Ovary (tissue), 9 donors: ENCODE data around the gene USP9X. TPM values are rescaled to one million over a fixed set of nuclear protein-coding genes. Genes with fewer than 3 reads are reported as not detected.
"Not testable (repeated sequence)": the region's sequence is repeated elsewhere in the genome, so short reads cannot be mapped to it uniquely, and the experiment has no call there.

Source experiments
- DNase-seq, 5 donors: peaks; one replicate each; pipeline ENCODE4 v3.0.0-alpha.2; 2019 to 2020
- H3K27ac ChIP-seq, 2 donors: fragments of 200-600 bp; one replicate each; pipeline versions ENCODE4 v1.5.1 to v1.8.0; 2019 to 2022
- H3K27me3 ChIP-seq: fragments of 200-600 bp; one replicate; pipeline ENCODE4 v1.8.0; 2022
- H3K36me3 ChIP-seq: fragments of 200-600 bp; sonication (generic); one replicate; pipeline ENCODE4 v1.5.1; 2019
- H3K4me1 ChIP-seq: one replicate; pipeline ENCODE4 v1.8.1; 2013; ENCODE audit warnings: mild to moderate bottlenecking, moderate library complexity; ENCODE audit not compliant: insufficient read depth
- H3K4me3 ChIP-seq: fragments of 200-600 bp; sonication (generic); one replicate; pipeline ENCODE4 v1.5.1; 2017
- H3K9me3 ChIP-seq, 2 donors: fragments of 200-600 bp in 1 of 2; sonication (generic) in 1 of 2; one replicate each; pipeline versions ENCODE4 v1.5.1 to v1.8.1; 2013 to 2019; ENCODE audit warnings: mild to moderate bottlenecking in 1 of 2, moderate library complexity in 1 of 2
- CTCF ChIP-seq, 3 donors: fragments of 450-650 bp in 2 of 3; fragments of 200-600 bp in 1 of 3; IDR thresholded peaks; one replicate each; pipeline versions ENCODE4 v1.5.1 to v1.8.0; 2016 to 2022; ENCODE audit warnings: antibody characterized with exemption in 3 of 3, mild to moderate bottlenecking in 1 of 3
- EP300 ChIP-seq: sonication (generic); formaldehyde crosslinking; IDR thresholded peaks from one replicate; pipeline ENCODE4 v1.6.1; 2017; ENCODE audit warnings: antibody characterized with exemption
- POLR2A ChIP-seq: fragments of 450-650 bp; IDR thresholded peaks from one replicate; pipeline ENCODE4 v1.6.1; 2017; ENCODE audit warnings: antibody characterized with exemption, mild to moderate bottlenecking, moderate library complexity
- WGBS, 3 donors: extraction: QIAGEN DNeasy Blood & Tissue Kit in 1 of 3; methylation state at CpG; one replicate each; pipeline versions ENCODE4 v1.1.5 to v1.1.7; 2013 to 2017; 5-methylcytosine and 5-hydroxymethylcytosine counted together
- intact Hi-C, 4 donors: fragments of 100-400 bp; cut with DNase I; formaldehyde crosslinking; loops; one replicate each; pipeline versions ENCODE4 v1.11.0 to v1.15.1; 2022 to 2023
- polyA plus RNA-seq, 2 donors: library from polyadenylated mRNA; stranded (reverse); fragments of 200-250 nt in 1 of 2; fragments of 350-450 nt in 1 of 2; fragmentation: Illumina TruSeq in 1 of 2; extraction: RNeasy Lipid Tissue Mini Kit (QIAGEN cat#74804) in 1 of 2; gene quantifications; one replicate each; pipeline ENCODE4 v1.2.3, GENCODE V29; 2013 to 2014
- total RNA-seq, 7 donors: library from RNA; depleted of rRNA in 2 of 7; stranded (reverse); fragments of >200 nt in 2 of 7; fragmentation: NEBNext Ultra II Directional in 3 of 7; extraction: Animal tissue kit (Norgen Biotek cat#: 25700) in 3 of 7; gene quantifications; one replicate each; pipeline versions ENCODE4 v1.1.0 to v1.2.4, GENCODE V29; 2016 to 2023
- donor health status: DM: no; HTN: no; CAD: no; lungs with moderate emphysema.
- donor health status: DM: no; HTN: no; CAD: no.
- donor health status: Bipolar disorder and iron deficiency.
- donor health status: DM: yes; HTN: yes; CAD: no.
- donor health status: DM: no; HTN: no; CAD: no.
- donor health status: DM: yes; HTN: yes; CAD: no.

Gene USP9X
- total and polyA plus RNA-seq, 9 donors: 14.2 to 95.1 (median 60.0) TPM

GRCh38 chrX:41051288-41051687, 34.0 kb upstream of the USP9X start:
- Histone ChIP-seq H3K4me1 (no peaks in the 10 kb centered on the region), H3K9me3 (no peaks in the 10 kb centered on the region), H3K4me3 (no peak overlapping the region), H3K27ac (no peak overlapping the region), H3K36me3 (no peaks in the 10 kb centered on the region), H3K27me3 (no peaks in the 10 kb centered on the region)
- intact Hi-C loops: no loop called here
- 94 to 100% (median 95%) methylated on average over 1 of the region's 1 CpG for WGBS, 3 donors
- TF ChIP-seq POLR2A (no peak), CTCF (IDR thresholded peaks at IDR 0.05) (no peak), EP300 (no peak)
- no peak for DNase-seq

- H3K4me1 ChIP-seq: no peaks in the 10 kb centered on the region
- no peak for TF ChIP-seq CTCF (IDR thresholded peaks at IDR 0.05)
- H3K36me3 ChIP-seq: no peaks in the 10 kb centered on the region
- no peak overlapping the region for H3K27ac ChIP-seq
- intact Hi-C loops: no loop called here
- 45 to 66% (median 45%) methylated on average over 3 of the region's 3 CpGs for WGBS, 3 donors
- no peaks in the 10 kb centered on the region for H3K9me3 ChIP-seq
- H3K4me3 ChIP-seq: no peak overlapping the region
- DNase-seq: no peak
- H3K27me3 ChIP-seq: no peaks in the 10 kb centered on the region
These were observed 29.5 kb upstream of the USP9X start for GRCh38 chrX:41055740-41056139.

- H3K27me3 ChIP-seq, H3K9me3 ChIP-seq, intact Hi-C loops, H3K4me3 ChIP-seq, DNase-seq, H3K36me3 ChIP-seq, H3K4me1 ChIP-seq, H3K27ac ChIP-seq: not testable (repeated sequence)
- 70 to 75% (median 72%) methylated on average over 8 of the region's 8 CpGs for WGBS, 3 donors
These were observed 22.0 kb upstream of the USP9X start for GRCh38 chrX:41063276-41063675.

DNA sequence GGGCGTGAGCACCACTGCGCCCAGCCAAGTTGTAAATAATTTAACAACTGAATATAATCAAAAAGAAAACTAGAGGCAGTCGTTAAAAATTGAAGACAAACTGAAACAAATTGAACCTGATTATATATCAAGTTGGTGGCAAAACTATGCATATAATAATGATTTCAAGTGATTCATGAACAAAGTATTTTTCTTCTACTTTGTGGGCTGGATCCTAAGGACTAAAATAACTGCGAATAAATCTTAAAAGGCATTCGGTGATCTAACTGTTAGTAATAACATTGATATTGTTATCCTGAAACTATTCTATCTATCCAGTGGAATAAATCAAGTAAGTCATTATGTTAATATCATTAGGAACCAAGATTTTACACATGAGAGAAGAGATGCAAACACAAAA, 21.2 kb upstream of the USP9X start:
- intact Hi-C loops: no loop called here
- no peak overlapping the region for H3K27ac ChIP-seq
- DNase-seq: no peak
- H3K4me3 ChIP-seq: no peak overlapping the region
- no peaks in the 10 kb centered on the region for H3K9me3 ChIP-seq
- H3K4me1 ChIP-seq: no peaks in the 10 kb centered on the region
- no peaks in the 10 kb centered on the region for H3K27me3 ChIP-seq
- TF ChIP-seq EP300 (no peak), POLR2A (no peak), CTCF (IDR thresholded peaks at IDR 0.05) (no peak)
- 65 to 70% (median 69%) methylated on average over 5 of the region's 5 CpGs for WGBS, 3 donors
- H3K36me3 ChIP-seq: no peaks in the 10 kb centered on the region

DNA sequence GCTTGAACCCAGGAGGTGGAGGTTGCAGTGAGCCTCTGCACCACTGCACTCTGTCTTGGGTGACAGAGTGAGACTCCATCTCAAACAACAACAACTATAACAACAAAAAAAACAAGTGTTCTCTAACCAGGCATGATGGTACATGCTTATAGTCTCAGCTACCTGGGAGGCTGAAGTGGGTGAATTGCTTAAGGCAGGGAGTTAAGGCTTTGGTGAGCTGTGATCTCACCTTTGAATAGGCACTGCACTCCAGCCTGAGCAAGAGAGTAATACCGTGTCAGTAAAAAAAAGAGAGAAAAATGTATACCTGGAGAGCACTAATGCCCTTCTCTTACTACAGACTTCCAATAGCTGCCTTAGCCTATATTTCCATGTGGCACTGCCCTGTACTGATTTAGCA, 18.9 kb upstream of the USP9X start:
- 75 to 85% (median 76%) methylated on average over 1 of the region's 1 CpG for WGBS, 3 donors
- TF ChIP-seq POLR2A (no peak), CTCF (IDR thresholded peaks at IDR 0.05) (no peak), EP300 (no peak)
- intact Hi-C loops: no loop called here
- no peak overlapping the region for H3K4me3 ChIP-seq
- DNase-seq: no peak
- H3K4me1 ChIP-seq: no peaks in the 10 kb centered on the region
- no peaks in the 10 kb centered on the region for H3K27me3 ChIP-seq
- no peaks in the 10 kb centered on the region for H3K9me3 ChIP-seq
- H3K36me3 ChIP-seq: no peaks in the 10 kb centered on the region
- H3K27ac ChIP-seq: no peak overlapping the region
